ENCODE results near the gene PRPF40B.

GRCh38 chr12:49635656-49636055 is 12.3 kb downstream of the PRPF40B start:
- TF ChIP-seq, protein P1, sequence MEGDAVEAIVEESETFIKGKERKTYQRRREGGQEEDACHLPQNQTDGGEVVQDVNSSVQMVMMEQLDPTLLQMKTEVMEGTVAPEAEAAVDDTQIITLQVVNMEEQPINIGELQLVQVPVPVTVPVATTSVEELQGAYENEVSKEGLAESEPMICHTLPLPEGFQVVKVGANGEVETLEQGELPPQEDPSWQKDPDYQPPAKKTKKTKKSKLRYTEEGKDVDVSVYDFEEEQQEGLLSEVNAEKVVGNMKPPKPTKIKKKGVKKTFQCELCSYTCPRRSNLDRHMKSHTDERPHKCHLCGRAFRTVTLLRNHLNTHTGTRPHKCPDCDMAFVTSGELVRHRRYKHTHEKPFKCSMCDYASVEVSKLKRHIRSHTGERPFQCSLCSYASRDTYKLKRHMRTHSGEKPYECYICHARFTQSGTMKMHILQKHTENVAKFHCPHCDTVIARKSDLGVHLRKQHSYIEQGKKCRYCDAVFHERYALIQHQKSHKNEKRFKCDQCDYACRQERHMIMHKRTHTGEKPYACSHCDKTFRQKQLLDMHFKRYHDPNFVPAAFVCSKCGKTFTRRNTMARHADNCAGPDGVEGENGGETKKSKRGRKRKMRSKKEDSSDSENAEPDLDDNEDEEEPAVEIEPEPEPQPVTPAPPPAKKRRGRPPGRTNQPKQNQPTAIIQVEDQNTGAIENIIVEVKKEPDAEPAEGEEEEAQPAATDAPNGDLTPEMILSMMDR (conservative IDR thresholded peaks at IDR 0.05): no peak
- TF ChIP-seq EZH2 (IDR thresholded peaks at IDR 0.05; ENCODE audit: low read depth): no peak
